GM12872 (cell line): ENCODE data around the gene DIP2C.

Experiments used
- TF ChIP-seq, protein P1 (sequence below): IDR thresholded peaks from 3 replicates; pipeline ENCODE4 v1.5.1; 2011; ENCODE audit warnings: low read depth, mild to moderate bottlenecking, low read length, moderate library complexity; ENCODE audit not compliant: insufficient read depth

Gene DIP2C

DNA sequence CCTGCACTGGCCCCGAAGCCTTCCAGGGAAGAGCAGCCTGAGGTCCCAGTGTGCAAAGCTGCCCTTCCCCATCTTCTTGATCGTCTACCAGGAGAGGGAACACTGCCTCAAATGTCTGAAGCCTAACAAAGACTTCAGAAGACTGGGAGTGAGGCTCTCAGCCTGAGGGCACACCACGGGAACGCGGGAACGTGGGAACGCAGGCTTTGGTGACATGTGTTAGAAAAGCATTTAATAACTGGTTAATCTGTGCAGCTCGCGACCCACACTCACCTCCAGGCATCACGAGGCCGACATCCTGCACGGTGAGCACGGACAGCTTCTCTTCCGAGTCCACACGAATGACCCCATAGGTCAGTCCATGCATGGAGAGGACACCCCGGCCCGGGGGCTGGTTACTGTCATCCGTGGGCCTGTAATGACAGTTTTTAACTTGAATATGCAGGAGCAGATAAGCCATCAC lies 320.2 kb downstream of the DIP2C start:
- TF ChIP-seq, protein P1, sequence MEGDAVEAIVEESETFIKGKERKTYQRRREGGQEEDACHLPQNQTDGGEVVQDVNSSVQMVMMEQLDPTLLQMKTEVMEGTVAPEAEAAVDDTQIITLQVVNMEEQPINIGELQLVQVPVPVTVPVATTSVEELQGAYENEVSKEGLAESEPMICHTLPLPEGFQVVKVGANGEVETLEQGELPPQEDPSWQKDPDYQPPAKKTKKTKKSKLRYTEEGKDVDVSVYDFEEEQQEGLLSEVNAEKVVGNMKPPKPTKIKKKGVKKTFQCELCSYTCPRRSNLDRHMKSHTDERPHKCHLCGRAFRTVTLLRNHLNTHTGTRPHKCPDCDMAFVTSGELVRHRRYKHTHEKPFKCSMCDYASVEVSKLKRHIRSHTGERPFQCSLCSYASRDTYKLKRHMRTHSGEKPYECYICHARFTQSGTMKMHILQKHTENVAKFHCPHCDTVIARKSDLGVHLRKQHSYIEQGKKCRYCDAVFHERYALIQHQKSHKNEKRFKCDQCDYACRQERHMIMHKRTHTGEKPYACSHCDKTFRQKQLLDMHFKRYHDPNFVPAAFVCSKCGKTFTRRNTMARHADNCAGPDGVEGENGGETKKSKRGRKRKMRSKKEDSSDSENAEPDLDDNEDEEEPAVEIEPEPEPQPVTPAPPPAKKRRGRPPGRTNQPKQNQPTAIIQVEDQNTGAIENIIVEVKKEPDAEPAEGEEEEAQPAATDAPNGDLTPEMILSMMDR, result no peak

DNA sequence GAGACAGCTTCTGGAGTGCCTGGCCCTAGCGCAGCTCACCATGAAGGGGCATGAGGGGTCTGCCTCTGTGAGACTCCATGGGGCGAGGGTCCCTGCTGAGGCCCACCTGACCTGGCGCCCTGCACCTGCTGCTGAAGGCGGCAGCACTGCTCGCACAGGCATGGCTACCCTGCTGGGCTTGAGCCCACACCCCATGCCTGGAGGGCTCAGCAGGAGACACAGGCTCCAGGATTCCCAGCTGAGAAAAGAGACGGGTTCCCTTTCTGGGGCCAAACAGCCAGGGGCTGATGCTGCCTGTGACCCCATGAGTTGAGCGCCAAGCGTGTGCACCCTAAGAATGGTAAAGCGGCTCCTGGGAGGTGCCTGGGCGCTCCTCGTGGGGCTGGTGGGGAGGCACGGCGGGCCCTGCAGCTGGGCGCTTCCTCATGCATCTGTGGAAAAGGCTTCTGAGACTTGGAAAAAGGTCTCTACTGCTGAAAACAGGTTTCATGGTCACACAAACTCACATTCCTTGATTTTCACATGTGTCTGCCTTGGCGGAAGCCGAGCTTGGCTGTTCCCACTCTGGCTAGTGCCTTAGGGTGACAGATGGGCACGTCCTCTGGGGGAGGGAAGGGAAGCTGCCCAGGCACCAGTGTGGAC lies 320.8 kb downstream of the DIP2C start:
- TF ChIP-seq, protein P1, result no peak

DNA sequence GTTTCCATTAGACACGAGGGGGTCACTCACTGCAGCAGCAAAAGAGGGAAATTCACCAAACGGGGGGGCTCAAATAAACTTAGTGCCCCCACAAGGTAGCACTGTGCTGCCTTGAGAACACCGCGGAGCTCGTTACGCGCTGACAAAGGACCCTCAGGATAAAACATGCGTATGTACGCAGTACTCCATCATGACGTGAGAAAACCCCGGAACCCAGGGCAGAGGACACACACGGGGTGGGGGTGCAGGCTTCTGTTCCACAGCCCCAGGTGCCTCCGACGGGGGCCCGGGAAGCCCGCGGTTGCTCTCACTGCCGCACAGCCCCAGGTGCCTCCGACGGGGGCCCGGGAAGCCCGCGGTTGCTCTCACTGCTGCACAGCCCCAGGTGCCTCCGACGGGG lies 321.8 kb downstream of the DIP2C start:
- TF ChIP-seq, protein P1, result no peak

DNA sequence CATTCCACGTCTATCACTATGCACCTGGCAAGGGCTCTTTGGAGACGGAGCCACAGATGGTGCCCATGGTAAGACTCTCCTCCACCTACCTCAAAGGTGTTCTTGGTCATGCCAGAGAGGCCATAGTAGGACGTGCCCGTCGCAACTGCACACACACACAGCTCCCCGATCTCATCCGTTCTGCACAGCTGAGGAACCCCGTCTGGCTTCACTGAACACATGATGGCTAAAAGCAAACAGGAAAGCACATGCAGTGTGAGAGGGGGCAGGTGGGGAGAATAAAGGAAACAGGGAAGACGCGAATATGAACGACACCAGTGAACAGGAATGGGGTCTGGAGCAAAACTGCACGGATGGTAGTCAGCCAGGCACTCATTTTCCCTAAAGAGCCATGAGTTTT lies 323.3 kb downstream of the DIP2C start:
- TF ChIP-seq, protein P1, result no peak

DNA sequence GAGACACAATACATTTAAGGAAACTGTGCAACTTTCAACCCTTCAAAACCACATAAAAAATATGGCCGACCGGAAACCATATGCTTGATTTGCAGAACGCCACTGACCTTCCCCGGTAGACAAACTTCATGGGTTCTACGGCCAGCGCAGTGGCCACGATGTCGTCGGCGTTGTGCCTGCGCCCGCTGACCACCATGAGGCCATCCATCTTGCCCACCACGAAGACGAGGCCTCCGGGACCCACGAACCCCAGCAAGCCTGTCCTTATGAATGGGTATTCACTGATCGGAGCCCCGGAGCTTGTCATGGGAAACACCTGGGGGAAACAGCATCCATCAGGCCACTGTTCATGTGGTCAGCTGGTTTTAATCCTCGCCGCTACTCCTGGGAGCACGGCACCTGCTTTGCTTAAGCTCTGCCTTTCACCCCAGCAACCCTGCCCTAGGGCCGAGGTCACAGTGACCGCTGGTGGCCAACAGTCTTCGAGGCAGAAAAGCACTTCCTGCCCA lies 325.1 kb downstream of the DIP2C start:
- TF ChIP-seq, protein P1, result no peak

DNA sequence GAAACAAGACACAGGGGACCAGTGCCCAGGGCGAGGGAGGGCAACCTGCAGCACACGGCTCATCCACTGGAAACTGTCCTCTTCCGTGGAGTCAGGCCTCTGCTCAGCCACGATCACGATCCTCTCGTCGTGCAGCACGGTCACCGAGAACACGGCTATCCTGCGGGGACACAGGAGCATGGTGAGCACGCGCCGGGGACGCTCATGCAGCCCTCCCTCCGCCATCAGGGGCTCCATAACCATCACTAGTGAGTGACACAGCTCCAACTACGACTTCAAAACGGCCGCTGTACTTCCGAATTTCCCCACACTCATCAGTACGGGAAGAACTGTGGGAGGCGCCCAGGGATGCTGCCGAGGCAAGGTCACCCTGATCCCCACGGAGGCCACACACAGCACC lies 326.3 kb downstream of the DIP2C start:
- TF ChIP-seq, protein P1, result no peak

DNA sequence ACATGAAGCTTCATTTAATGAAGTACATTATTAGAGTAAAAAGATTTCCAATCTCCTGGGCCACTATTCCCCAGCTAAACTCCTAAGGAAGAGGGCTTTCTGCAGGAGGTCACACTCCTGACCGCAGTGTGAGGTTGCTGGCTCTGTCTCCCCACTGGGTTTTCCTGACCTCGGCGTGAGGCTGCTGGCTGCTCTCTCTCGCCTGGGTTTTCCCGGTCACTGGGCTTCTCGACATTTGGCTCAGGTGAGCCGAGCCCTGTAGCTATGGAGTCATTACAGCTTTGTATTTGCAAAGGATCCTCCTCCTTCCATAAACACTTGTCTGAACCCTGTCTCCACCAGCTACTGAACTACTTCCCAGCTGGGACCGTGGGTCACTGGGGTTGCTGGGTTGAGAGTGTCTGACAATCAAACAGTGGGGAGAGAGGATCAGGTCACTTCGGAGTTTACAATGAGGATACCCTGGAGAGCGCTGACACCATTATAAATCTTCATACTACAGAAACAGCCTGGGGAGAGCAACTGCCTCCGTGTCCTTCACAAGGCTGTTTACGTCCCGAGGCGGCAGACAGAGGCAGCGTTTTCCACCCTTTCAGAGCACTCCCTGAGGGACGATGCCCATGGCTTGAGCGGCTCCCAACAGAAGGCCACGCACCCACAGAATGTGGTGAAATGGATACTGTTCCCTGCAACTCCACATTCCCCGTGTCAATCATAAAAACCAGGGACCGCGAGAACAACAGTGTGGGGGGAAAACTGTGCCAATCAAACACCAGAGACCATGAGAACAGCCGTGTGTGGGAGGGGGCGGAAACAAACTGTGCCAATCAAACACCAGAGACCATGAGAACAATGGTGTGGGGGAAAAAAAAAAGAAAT lies 328.0 kb downstream of the DIP2C start:
- TF ChIP-seq, protein P1, result no peak
